Adrenal gland (tissue), 5 donors: Measurements from ENCODE around the gene DNAJB5.
"Not testable (repeated sequence)": the region's sequence is repeated elsewhere in the genome, so short reads cannot be mapped to it uniquely, and the experiment has no call there.

Experiments
- CTCF ChIP-seq, 6 experiments: fragments of 450-650 bp in 4 of 6; fragments of 200-600 bp in 2 of 6; sonication (generic) in 1 of 6; IDR thresholded peaks; 1 replicate in 5 of 6; 2 replicates in 1 of 6; pipeline versions ENCODE4 v1.5.1 to v1.8.0; 2016 to 2021; ENCODE audit warnings: antibody characterized with exemption in 6 of 6, mild to moderate bottlenecking in 2 of 6, moderate library complexity in 1 of 6
- POLR2A ChIP-seq, 2 donors: fragments of 450-650 bp; IDR thresholded peaks; one replicate each; pipeline ENCODE4 v1.6.1; 2017; ENCODE audit warnings: antibody characterized with exemption in 2 of 2, mild to moderate bottlenecking in 2 of 2, moderate library complexity in 1 of 2
- donor health status: DM: no; HTN: no; CAD: no.

- not testable (repeated sequence) for TF ChIP-seq POLR2A, CTCF (IDR thresholded peaks at IDR 0.05)
These were observed 33.9 kb downstream of the DNAJB5 start for GRCh38 chr9:35023443-35023842.
